ENCODE results near the gene PARP6. TPM values are rescaled to one million over a fixed set of nuclear protein-coding genes. Genes with fewer than 3 reads are reported as not detected.

PARP6 gene
- total and polyA plus RNA-seq, 9 donors = 39.0 to 64.2 (median 53.8) TPM

- no peak for DNase-seq
- WGBS (ENCODE audit: insufficient coverage) = 97% methylated on average over 4 of the region's 6 CpGs
- Histone ChIP-seq H3K27me3 (ENCODE audit: control insufficient read depth, insufficient read depth, low read length) (no peaks in the 10 kb centered on the region), H3K27ac (ENCODE audit: low read length) (no peak overlapping the region), H3K4me1 (ENCODE audit: control insufficient read depth, insufficient read depth, low read length) (peaks cover 14% of the 10 kb centered on the region), H3K36me3 (ENCODE audit: control insufficient read depth, insufficient read depth, low read length) (no peaks in the 10 kb centered on the region), H3K9me3 (replicated peaks; ENCODE audit: control insufficient read depth, low read depth, low read length) (no peaks in the 10 kb centered on the region), H3K4me3 (ENCODE audit: low read length) (no peak overlapping the region)
Observed at GRCh38 chr15:72233769-72234168, 38.6 kb downstream of the PARP6 start.

GRCh38 chr15:72231833-72232478, 40.4 kb downstream of the PARP6 start:
- WGBS (ENCODE audit: insufficient coverage) = 6% methylated on average over 14 of the region's 16 CpGs

GRCh38 chr15:72231066-72231832, 41.1 kb downstream of the PARP6 start, which contains the start of gene PKM:
Gene PKM (minus strand): TSS chr15:72231190. CDS start chr15:72219097, 12,093 bp downstream.
- under 1% methylated on average over 62 of the region's 67 CpGs for WGBS (ENCODE audit: insufficient coverage)
- H3K9me3 ChIP-seq (replicated peaks; ENCODE audit: control insufficient read depth, low read depth, low read length) = no peaks in the 10 kb centered on the region
- H3K27ac ChIP-seq (ENCODE audit: low read length) = peak within 1 kb of the TSS; percentile 99
- H3K27me3 ChIP-seq (ENCODE audit: control insufficient read depth, insufficient read depth, low read length) = no peaks in the 10 kb centered on the region
- H3K4me1 ChIP-seq (ENCODE audit: control insufficient read depth, insufficient read depth, low read length) = peaks cover 39% of the 10 kb centered on the region
- H3K36me3 ChIP-seq (ENCODE audit: control insufficient read depth, insufficient read depth, low read length) = no peaks in the 10 kb centered on the region
- DNase-seq = peak; percentile 98
- peak within 1 kb of the TSS; percentile 95 for H3K4me3 ChIP-seq (ENCODE audit: low read length)

More at GRCh38 chr15:72231833-72232478, 40.4 kb downstream of the PARP6 start:
- Histone ChIP-seq H3K27me3 (ENCODE audit: control insufficient read depth, insufficient read depth, low read length) (no peaks in the 10 kb centered on the region), H3K36me3 (ENCODE audit: control insufficient read depth, insufficient read depth, low read length) (no peaks in the 10 kb centered on the region), H3K4me3 (ENCODE audit: low read length) (peak overlapping the region; percentile 95), H3K9me3 (replicated peaks; ENCODE audit: control insufficient read depth, low read depth, low read length) (no peaks in the 10 kb centered on the region), H3K27ac (ENCODE audit: low read length) (peak overlapping the region; percentile 99), H3K4me1 (ENCODE audit: control insufficient read depth, insufficient read depth, low read length) (peaks cover 32% of the 10 kb centered on the region)
- DNase-seq = peak; percentile 81

GRCh38 chr15:72230197-72231065, 41.9 kb downstream of the PARP6 start:
- peaks cover 44% of the 10 kb centered on the region for H3K4me1 ChIP-seq (ENCODE audit: control insufficient read depth, insufficient read depth, low read length)
- peak overlapping the region; percentile 95 for H3K4me3 ChIP-seq (ENCODE audit: low read length)
- peak overlapping the region; percentile 99 for H3K27ac ChIP-seq (ENCODE audit: low read length)
- H3K27me3 ChIP-seq (ENCODE audit: control insufficient read depth, insufficient read depth, low read length) = no peaks in the 10 kb centered on the region
- DNase-seq = peak; percentile 98
- no peaks in the 10 kb centered on the region for H3K36me3 ChIP-seq (ENCODE audit: control insufficient read depth, insufficient read depth, low read length)
- H3K9me3 ChIP-seq (replicated peaks; ENCODE audit: control insufficient read depth, low read depth, low read length) = no peaks in the 10 kb centered on the region
- WGBS (ENCODE audit: insufficient coverage) = under 1% methylated on average over 77 of the region's 79 CpGs

- DNase-seq = no peak
- no peaks in the 10 kb centered on the region for H3K27me3 ChIP-seq (ENCODE audit: control insufficient read depth, insufficient read depth, low read length)
- H3K27ac ChIP-seq (ENCODE audit: low read length) = peak overlapping the region; percentile 99
- peak overlapping the region; percentile 95 for H3K4me3 ChIP-seq (ENCODE audit: low read length)
- H3K36me3 ChIP-seq (ENCODE audit: control insufficient read depth, insufficient read depth, low read length) = no peaks in the 10 kb centered on the region
- WGBS (ENCODE audit: insufficient coverage) = under 1% methylated on average over 29 of the region's 29 CpGs
- peaks cover 44% of the 10 kb centered on the region for H3K4me1 ChIP-seq (ENCODE audit: control insufficient read depth, insufficient read depth, low read length)
- H3K9me3 ChIP-seq (replicated peaks; ENCODE audit: control insufficient read depth, low read depth, low read length) = no peaks in the 10 kb centered on the region
Observed at GRCh38 chr15:72229947-72230196, 42.5 kb downstream of the PARP6 start.

- Histone ChIP-seq H3K9me3 (replicated peaks; ENCODE audit: control insufficient read depth, low read depth, low read length) (no peaks in the 10 kb centered on the region), H3K36me3 (ENCODE audit: control insufficient read depth, insufficient read depth, low read length) (peaks cover 3% of the 10 kb centered on the region), H3K27ac (ENCODE audit: low read length) (peak overlapping the region; percentile 99), H3K27me3 (ENCODE audit: control insufficient read depth, insufficient read depth, low read length) (no peaks in the 10 kb centered on the region), H3K4me1 (ENCODE audit: control insufficient read depth, insufficient read depth, low read length) (peaks cover 47% of the 10 kb centered on the region), H3K4me3 (ENCODE audit: low read length) (peak overlapping the region; percentile 95)
- WGBS (ENCODE audit: insufficient coverage) = 10% methylated on average over 2 of the region's 25 CpGs
- peak; percentile 48 for DNase-seq
Observed at GRCh38 chr15:72229076-72229946, 43.0 kb downstream of the PARP6 start.

GRCh38 chr15:72227720-72228119, 44.6 kb downstream of the PARP6 start:
- H3K27me3 ChIP-seq (ENCODE audit: control insufficient read depth, insufficient read depth, low read length) = no peaks in the 10 kb centered on the region
- H3K4me1 ChIP-seq (ENCODE audit: control insufficient read depth, insufficient read depth, low read length) = peaks cover 62% of the 10 kb centered on the region
- H3K4me3 ChIP-seq (ENCODE audit: low read length) = peak overlapping the region; percentile 95
- DNase-seq = peak; percentile 22
- H3K36me3 ChIP-seq (ENCODE audit: control insufficient read depth, insufficient read depth, low read length) = peaks cover 16% of the 10 kb centered on the region
- no peaks in the 10 kb centered on the region for H3K9me3 ChIP-seq (replicated peaks; ENCODE audit: control insufficient read depth, low read depth, low read length)
- H3K27ac ChIP-seq (ENCODE audit: low read length) = peak overlapping the region; percentile 99
- no CpG with 5 or more reads among the region's 4 CpGs for WGBS (ENCODE audit: insufficient coverage)

- Histone ChIP-seq H3K36me3 (ENCODE audit: control insufficient read depth, insufficient read depth, low read length) (peaks cover 16% of the 10 kb centered on the region), H3K27ac (ENCODE audit: low read length) (peak overlapping the region; percentile 83), H3K9me3 (replicated peaks; ENCODE audit: control insufficient read depth, low read depth, low read length) (no peaks in the 10 kb centered on the region), H3K4me3 (ENCODE audit: low read length) (no peak overlapping the region), H3K27me3 (ENCODE audit: control insufficient read depth, insufficient read depth, low read length) (no peaks in the 10 kb centered on the region), H3K4me1 (ENCODE audit: control insufficient read depth, insufficient read depth, low read length) (peaks cover 63% of the 10 kb centered on the region)
- 57% methylated on average over 5 of the region's 8 CpGs for WGBS (ENCODE audit: insufficient coverage)
- DNase-seq = peak; percentile 40
Observed at GRCh38 chr15:72227192-72227586, 45.2 kb downstream of the PARP6 start.

GRCh38 chr15:72223278-72223677, 49.1 kb downstream of the PARP6 start:
- 83% methylated on average over 9 of the region's 10 CpGs for WGBS (ENCODE audit: insufficient coverage)
- Histone ChIP-seq H3K4me1 (ENCODE audit: control insufficient read depth, insufficient read depth, low read length) (peaks cover 68% of the 10 kb centered on the region), H3K4me3 (ENCODE audit: low read length) (no peak overlapping the region), H3K27me3 (ENCODE audit: control insufficient read depth, insufficient read depth, low read length) (no peaks in the 10 kb centered on the region), H3K36me3 (ENCODE audit: control insufficient read depth, insufficient read depth, low read length) (peaks cover 43% of the 10 kb centered on the region), H3K27ac (ENCODE audit: low read length) (no peak overlapping the region), H3K9me3 (replicated peaks; ENCODE audit: control insufficient read depth, low read depth, low read length) (no peaks in the 10 kb centered on the region)
- DNase-seq = no peak
